ENCODE results near the gene TMEM181. TPM values are rescaled to one million over a fixed set of nuclear protein-coding genes. Genes with fewer than 3 reads are reported as not detected.

The TMEM181 gene
- total and polyA plus RNA-seq, 2 experiments from 2014 or later: 20.0 to 46.9 TPM

- 95% methylated on average over 6 of the region's 6 CpGs for WGBS (ENCODE audit: low lambda C conversion rate, missing lambda C conversion rate)
- H3K9me2 ChIP-seq (replicated peaks; ENCODE audit: insufficient read depth): no peaks in the 10 kb centered on the region
- peaks cover 8% of the 10 kb centered on the region for H3K4me1 ChIP-seq (ENCODE audit: insufficient read depth)
- H2AFZ ChIP-seq: no peak overlapping the region
- H4K20me1 ChIP-seq (ENCODE audit: insufficient read depth, poor library complexity, severe bottlenecking): no peaks in the 10 kb centered on the region
- no peak for DNase-seq (ENCODE audit: low spot score)
- H3K9me3 ChIP-seq (ENCODE audit: low read depth): no peaks in the 10 kb centered on the region
- H3K27me3 ChIP-seq: no peaks in the 10 kb centered on the region
- H3K4me2 ChIP-seq: no peak overlapping the region
- H3K36me3 ChIP-seq (replicated peaks; ENCODE audit: insufficient read depth, low read depth): no peaks in the 10 kb centered on the region
- H3K4me3 ChIP-seq: no peak overlapping the region
- TF ChIP-seq EZH2 (IDR thresholded peaks at IDR 0.05; ENCODE audit: borderline replicate concordance) (no peak), CTCF (IDR thresholded peaks at IDR 0.05; ENCODE audit: poor library complexity) (no peak), EZH2phosphoT487 (IDR thresholded peaks at IDR 0.05; ENCODE audit: low read depth, severe bottlenecking, unreplicated experiment) (no peak)
- H3K79me2 ChIP-seq: no peaks in the 10 kb centered on the region
- H3K27ac ChIP-seq: no peak overlapping the region
Observed at GRCh38 chr6:158626360-158627167, 66.7 kb downstream of the TMEM181 start.

- H3K27me3 ChIP-seq: no peaks in the 10 kb centered on the region
- DNase-seq (ENCODE audit: low spot score): no peak
- H3K4me2 ChIP-seq: no peak overlapping the region
- no peaks in the 10 kb centered on the region for H3K9me2 ChIP-seq (replicated peaks; ENCODE audit: insufficient read depth)
- 89% methylated on average over 18 of the region's 20 CpGs for WGBS (ENCODE audit: low lambda C conversion rate, missing lambda C conversion rate)
- no peak overlapping the region for H3K4me3 ChIP-seq
- H3K27ac ChIP-seq: no peak overlapping the region
- TF ChIP-seq EZH2 (IDR thresholded peaks at IDR 0.05; ENCODE audit: borderline replicate concordance) (no peak), EZH2phosphoT487 (IDR thresholded peaks at IDR 0.05; ENCODE audit: low read depth, severe bottlenecking, unreplicated experiment) (no peak), CTCF (IDR thresholded peaks at IDR 0.05; ENCODE audit: poor library complexity) (no peak)
- H4K20me1 ChIP-seq (ENCODE audit: insufficient read depth, poor library complexity, severe bottlenecking): no peaks in the 10 kb centered on the region
- no peaks in the 10 kb centered on the region for H3K9me3 ChIP-seq (ENCODE audit: low read depth)
- peaks cover 11% of the 10 kb centered on the region for H3K4me1 ChIP-seq (ENCODE audit: insufficient read depth)
- H3K36me3 ChIP-seq (replicated peaks; ENCODE audit: insufficient read depth, low read depth): no peaks in the 10 kb centered on the region
- H2AFZ ChIP-seq: no peak overlapping the region
- no peaks in the 10 kb centered on the region for H3K79me2 ChIP-seq
Observed at GRCh38 chr6:158627168-158627939, 67.5 kb downstream of the TMEM181 start.

- Histone ChIP-seq H2AFZ (no peak overlapping the region), H3K27ac (no peak overlapping the region), H3K4me2 (no peak overlapping the region), H3K36me3 (replicated peaks; ENCODE audit: insufficient read depth, low read depth) (no peaks in the 10 kb centered on the region), H3K4me3 (no peak overlapping the region), H3K27me3 (no peaks in the 10 kb centered on the region), H3K9me2 (replicated peaks; ENCODE audit: insufficient read depth) (no peaks in the 10 kb centered on the region), H3K4me1 (ENCODE audit: insufficient read depth) (peaks cover 11% of the 10 kb centered on the region), H4K20me1 (ENCODE audit: insufficient read depth, poor library complexity, severe bottlenecking) (no peaks in the 10 kb centered on the region), H3K79me2 (no peaks in the 10 kb centered on the region), H3K9me3 (ENCODE audit: low read depth) (no peaks in the 10 kb centered on the region)
- DNase-seq (ENCODE audit: low spot score): no peak
- no peak for TF ChIP-seq CTCF (IDR thresholded peaks at IDR 0.05; ENCODE audit: poor library complexity)
- TF ChIP-seq EZH2phosphoT487 (IDR thresholded peaks at IDR 0.05; ENCODE audit: low read depth, severe bottlenecking, unreplicated experiment): no peak
- TF ChIP-seq EZH2 (IDR thresholded peaks at IDR 0.05; ENCODE audit: borderline replicate concordance): no peak
- WGBS (ENCODE audit: low lambda C conversion rate, missing lambda C conversion rate): 85% methylated on average over 9 of the region's 9 CpGs
Observed at GRCh38 chr6:158627940-158628211, 68.0 kb downstream of the TMEM181 start.
